GM12865 (cell line): ENCODE results near the gene ATP5F1C.

Source experiments
- DNase-seq: peaks from one replicate; pipeline ENCODE4 v3.0.0; 2010; ENCODE audit warnings: low read depth
- H3K4me3 ChIP-seq: 2 replicates; pipeline ENCODE4 v1.5.1; 2011; ENCODE audit warnings: mild to moderate bottlenecking, low read depth, low read length, control low read depth
- CTCF ChIP-seq: IDR thresholded peaks from 2 replicates; pipeline ENCODE4 v1.5.1; 2011; ENCODE audit warnings: low read length, control low read depth, low read depth, inconsistent platforms; ENCODE audit not compliant: insufficient read depth; ENCODE audit errors: missing control alignments

Gene ATP5F1C

GRCh38 chr10:7818295-7819120 is 30.5 kb downstream of the ATP5F1C start, which contains the start of gene TAF3:
Gene TAF3 (plus strand): TSS chr10:7818505. CDS start chr10:7818710, 205 bp downstream.
- TF ChIP-seq CTCF, result no peak
- DNase-seq, result peak; percentile 92
- H3K4me3 ChIP-seq, result peak within 1 kb of the TSS; percentile 85

- peak; percentile 58 for DNase-seq
- peak; percentile 20 for TF ChIP-seq CTCF
- peak overlapping the region; percentile 83 for H3K4me3 ChIP-seq
These were observed 31.1 kb downstream of the ATP5F1C start for GRCh38 chr10:7819121-7819460.

GRCh38 chr10:7824251-7824650 is 36.3 kb downstream of the ATP5F1C start:
- TF ChIP-seq CTCF, result no peak
- no peak overlapping the region for H3K4me3 ChIP-seq
- no peak for DNase-seq

GRCh38 chr10:7826971-7827370 is 39.0 kb downstream of the ATP5F1C start:
- no peak for TF ChIP-seq CTCF
- no peak overlapping the region for H3K4me3 ChIP-seq
- DNase-seq, result no peak

GRCh38 chr10:7829289-7829834 is 41.4 kb downstream of the ATP5F1C start:
- no peak for TF ChIP-seq CTCF
- DNase-seq, result no peak

GRCh38 chr10:7832060-7832459 is 44.1 kb downstream of the ATP5F1C start:
- H3K4me3 ChIP-seq, result no peak overlapping the region
- no peak for TF ChIP-seq CTCF
- DNase-seq, result no peak

More at GRCh38 chr10:7829289-7829834, 41.4 kb downstream of the ATP5F1C start:
- H3K4me3 ChIP-seq, result no peak overlapping the region
